BLaER1 treated with 17β-estradiol and CSF1 and Interleukin-3, amounts not matched to agents 10 nM and 100 nM (cell line): Measurements from ENCODE around the gene FAM169A.
"Not testable (repeated sequence)": the region's sequence is repeated elsewhere in the genome, so short reads cannot be mapped to it uniquely, and the experiment has no call there.

Source experiments
- H3K27ac ChIP-seq, 11 experiments: shearing (Covaris generic); formaldehyde crosslinking; 2 replicates each; pipeline ENCODE4 v1.8.1; 2022
- H3K27me3 ChIP-seq, 11 experiments: shearing (Covaris generic); formaldehyde crosslinking; 2 replicates each; pipeline ENCODE4 v1.8.1; 2022
- H3K36me3 ChIP-seq, 11 experiments: shearing (Covaris generic); formaldehyde crosslinking; 2 replicates each; pipeline ENCODE4 v1.8.1; 2022
- H3K4me1 ChIP-seq, 10 experiments: shearing (Covaris generic); formaldehyde crosslinking; 2 replicates each; pipeline ENCODE4 v1.8.1; 2022
- H3K4me2 ChIP-seq, 11 experiments: shearing (Covaris generic); formaldehyde crosslinking; 2 replicates each; pipeline ENCODE4 v1.8.1; 2022
- H3K4me3 ChIP-seq, 10 experiments: shearing (Covaris generic); formaldehyde crosslinking; 2 replicates each; pipeline ENCODE4 v1.8.1; 2022
- H3K9ac ChIP-seq, 11 experiments: shearing (Covaris generic); formaldehyde crosslinking; 2 replicates each; pipeline ENCODE4 v1.8.1; 2022
- H3K9me3 ChIP-seq, 11 experiments: shearing (Covaris generic); formaldehyde crosslinking; replicated peaks in 1 of 11; 2 replicates each; pipeline ENCODE4 v1.8.1; 2022
- H4K20me1 ChIP-seq, 11 experiments: shearing (Covaris generic); formaldehyde crosslinking; 2 replicates each; pipeline ENCODE4 v1.8.1; 2022
- Cebpa-rat ChIP-seq, 11 experiments: shearing (Covaris generic); IDR thresholded peaks; 2 replicates each; pipeline ENCODE4 v1.8.1; 2022

Gene FAM169A, protein sequence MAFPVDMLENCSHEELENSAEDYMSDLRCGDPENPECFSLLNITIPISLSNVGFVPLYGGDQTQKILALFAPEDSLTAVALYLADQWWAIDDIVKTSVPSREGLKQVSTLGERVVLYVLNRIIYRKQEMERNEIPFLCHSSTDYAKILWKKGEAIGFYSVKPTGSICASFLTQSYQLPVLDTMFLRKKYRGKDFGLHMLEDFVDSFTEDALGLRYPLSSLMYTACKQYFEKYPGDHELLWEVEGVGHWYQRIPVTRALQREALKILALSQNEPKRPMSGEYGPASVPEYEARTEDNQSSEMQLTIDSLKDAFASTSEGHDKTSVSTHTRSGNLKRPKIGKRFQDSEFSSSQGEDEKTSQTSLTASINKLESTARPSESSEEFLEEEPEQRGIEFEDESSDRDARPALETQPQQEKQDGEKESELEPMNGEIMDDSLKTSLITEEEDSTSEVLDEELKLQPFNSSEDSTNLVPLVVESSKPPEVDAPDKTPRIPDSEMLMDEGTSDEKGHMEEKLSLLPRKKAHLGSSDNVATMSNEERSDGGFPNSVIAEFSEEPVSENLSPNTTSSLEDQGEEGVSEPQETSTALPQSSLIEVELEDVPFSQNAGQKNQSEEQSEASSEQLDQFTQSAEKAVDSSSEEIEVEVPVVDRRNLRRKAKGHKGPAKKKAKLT

GRCh38 chr5:74865804-74866595, at the start of gene FAM169A:
Gene FAM169A (minus strand): TSS chr5:74866387. CDS start chr5:74841676, 24,711 bp downstream.
- peak within 1 kb of the TSS; percentile 32 to 86 (median 77); a peak in 21 of 22 replicates for H3K27ac ChIP-seq
- H3K9ac ChIP-seq: peak within 1 kb of the TSS; percentile 77 to 91 (median 84)
- no peaks in the 10 kb centered on the region for H3K9me3 ChIP-seq
- H3K4me1 ChIP-seq: peaks cover 4 to 16% (median 11%) of the 10 kb centered on the region in 10 experiments; a peak in 16 of 20 replicates
- no peaks in the 10 kb centered on the region for H4K20me1 ChIP-seq
- H3K36me3 ChIP-seq: no peaks in the 10 kb centered on the region
- peak within 1 kb of the TSS; percentile 77 to 94 (median 88) for H3K4me3 ChIP-seq
- peak within 1 kb of the TSS; percentile 78 to 96 (median 90) for H3K4me2 ChIP-seq
- TF ChIP-seq Cebpa-rat (IDR thresholded peaks at IDR 0.05): no peak
- H3K27me3 ChIP-seq: peaks cover 33 to 48% (median 39%) of the 10 kb centered on the region in 11 experiments

GRCh38 chr5:74915488-74915887, 49.3 kb upstream of the FAM169A start:
- H3K9ac ChIP-seq: no peak overlapping the region
- H3K4me3 ChIP-seq: no peak overlapping the region
- H3K9me3 ChIP-seq: peaks cover 0 to 15% (median 9%) of the 10 kb centered on the region in 11 experiments; a peak in 14 of 22 replicates
- H3K4me2 ChIP-seq: no peak overlapping the region
- H3K36me3 ChIP-seq: no peaks in the 10 kb centered on the region
- no peaks in the 10 kb centered on the region for H3K4me1 ChIP-seq
- TF ChIP-seq Cebpa-rat (IDR thresholded peaks at IDR 0.05): no peak
- no peak overlapping the region for H3K27ac ChIP-seq
- no peaks in the 10 kb centered on the region for H3K27me3 ChIP-seq
- H4K20me1 ChIP-seq: no peaks in the 10 kb centered on the region

DNA sequence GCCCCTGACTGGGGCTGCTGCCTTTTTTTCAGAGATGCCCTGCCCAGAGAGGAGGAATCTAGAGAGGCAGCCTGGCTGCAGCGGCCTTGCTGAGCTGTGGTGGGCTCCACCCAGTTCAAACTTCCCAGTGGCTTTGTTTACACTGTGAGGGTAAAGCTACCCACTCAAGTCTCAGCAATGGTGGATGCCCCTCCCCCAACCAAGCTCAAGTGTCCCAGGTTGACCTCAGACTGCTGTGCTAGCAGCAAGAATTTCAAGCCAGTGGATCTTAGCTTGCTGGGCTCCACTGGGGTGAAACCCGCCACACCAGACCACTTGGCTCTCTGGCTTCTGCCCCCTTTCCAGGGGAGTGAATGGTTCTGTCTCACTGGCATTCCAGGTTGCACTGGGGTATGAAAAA, 45.2 kb upstream of the FAM169A start:
- H3K4me2 ChIP-seq, H3K9ac ChIP-seq, H3K36me3 ChIP-seq, H3K4me1 ChIP-seq, H3K27me3 ChIP-seq, H3K27ac ChIP-seq, H4K20me1 ChIP-seq, H3K4me3 ChIP-seq: not testable (repeated sequence)
- H3K9me3 ChIP-seq: peaks cover 15 to 37% (median 29%) of the 10 kb centered on the region in 11 experiments; a peak in 21 of 22 replicates

DNA sequence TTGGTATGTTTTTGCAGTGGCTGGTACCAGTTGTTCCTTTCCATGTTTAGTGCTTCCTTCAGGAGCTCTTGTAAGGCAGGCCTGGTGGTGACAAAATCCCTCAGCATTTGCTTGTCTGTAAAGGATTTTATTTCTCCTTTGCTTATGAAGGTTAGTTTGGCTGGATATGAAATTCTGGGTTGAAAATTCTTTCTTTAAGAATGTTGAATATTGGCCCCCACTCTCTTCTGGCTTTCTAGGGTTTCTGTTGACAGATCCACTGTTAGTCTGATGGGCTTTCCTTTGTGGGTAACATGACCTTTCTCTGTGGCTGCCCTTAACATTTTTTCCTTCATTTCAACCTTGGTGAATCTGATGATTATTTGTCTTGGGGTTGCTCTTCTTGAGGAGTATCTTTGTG, 43.7 kb upstream of the FAM169A start:
- not testable (repeated sequence) for H3K27ac ChIP-seq, H3K36me3 ChIP-seq, H3K4me1 ChIP-seq, H4K20me1 ChIP-seq, H3K27me3 ChIP-seq, H3K4me3 ChIP-seq, H3K4me2 ChIP-seq, H3K9ac ChIP-seq
- H3K9me3 ChIP-seq: peaks cover 15 to 37% (median 29%) of the 10 kb centered on the region in 11 experiments; a peak in 21 of 22 replicates

DNA sequence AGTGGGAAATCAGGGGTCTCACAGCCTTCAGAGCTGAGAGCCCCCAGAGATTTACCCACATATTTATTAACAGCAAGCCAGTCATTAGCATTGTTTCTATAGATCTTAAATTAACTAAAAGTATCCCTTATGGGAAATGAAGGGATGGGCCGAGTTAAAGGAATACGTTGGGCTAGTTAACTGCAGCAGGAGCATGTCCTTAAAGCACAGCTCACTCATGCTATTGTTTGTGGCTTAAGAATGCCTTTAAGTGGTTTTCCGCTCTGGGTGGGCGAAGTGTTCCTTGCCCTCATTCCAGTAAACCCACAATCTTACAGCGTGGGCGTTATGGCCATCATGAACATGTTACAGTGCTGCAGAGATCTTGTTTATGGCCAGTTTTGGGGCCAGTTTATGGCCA, 42.0 kb upstream of the FAM169A start:
- H4K20me1 ChIP-seq, H3K4me2 ChIP-seq, H3K27ac ChIP-seq, H3K27me3 ChIP-seq, H3K4me3 ChIP-seq, H3K9ac ChIP-seq, H3K4me1 ChIP-seq, H3K36me3 ChIP-seq: not testable (repeated sequence)
- peaks cover 15 to 37% (median 29%) of the 10 kb centered on the region in 11 experiments; a peak in 21 of 22 replicates for H3K9me3 ChIP-seq

DNA sequence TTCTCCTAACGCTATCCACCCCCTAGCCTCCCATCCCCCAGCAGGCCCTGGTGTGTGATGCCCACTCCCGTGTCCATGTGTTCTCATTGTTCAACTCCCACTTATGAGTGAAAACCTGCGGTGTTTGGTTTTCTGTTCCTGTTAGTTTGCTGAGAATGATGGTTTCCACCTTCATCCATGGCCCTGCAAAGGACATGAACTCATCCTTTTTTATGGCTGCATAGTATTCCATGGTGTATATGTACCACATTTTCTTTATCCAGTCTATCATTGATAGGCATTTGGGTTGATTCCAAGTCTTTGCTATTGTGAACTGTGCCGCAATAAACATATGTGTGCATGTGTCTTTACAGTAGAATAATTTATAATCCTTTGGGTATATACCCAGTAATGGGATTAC, 38.5 kb upstream of the FAM169A start:
- peaks cover 10 to 21% (median 16%) of the 10 kb centered on the region in 11 experiments; a peak in 20 of 22 replicates for H3K9me3 ChIP-seq
- H3K4me3 ChIP-seq, H3K36me3 ChIP-seq, H3K27ac ChIP-seq, H3K9ac ChIP-seq, H3K4me2 ChIP-seq, H4K20me1 ChIP-seq, H3K27me3 ChIP-seq, H3K4me1 ChIP-seq: not testable (repeated sequence)

DNA sequence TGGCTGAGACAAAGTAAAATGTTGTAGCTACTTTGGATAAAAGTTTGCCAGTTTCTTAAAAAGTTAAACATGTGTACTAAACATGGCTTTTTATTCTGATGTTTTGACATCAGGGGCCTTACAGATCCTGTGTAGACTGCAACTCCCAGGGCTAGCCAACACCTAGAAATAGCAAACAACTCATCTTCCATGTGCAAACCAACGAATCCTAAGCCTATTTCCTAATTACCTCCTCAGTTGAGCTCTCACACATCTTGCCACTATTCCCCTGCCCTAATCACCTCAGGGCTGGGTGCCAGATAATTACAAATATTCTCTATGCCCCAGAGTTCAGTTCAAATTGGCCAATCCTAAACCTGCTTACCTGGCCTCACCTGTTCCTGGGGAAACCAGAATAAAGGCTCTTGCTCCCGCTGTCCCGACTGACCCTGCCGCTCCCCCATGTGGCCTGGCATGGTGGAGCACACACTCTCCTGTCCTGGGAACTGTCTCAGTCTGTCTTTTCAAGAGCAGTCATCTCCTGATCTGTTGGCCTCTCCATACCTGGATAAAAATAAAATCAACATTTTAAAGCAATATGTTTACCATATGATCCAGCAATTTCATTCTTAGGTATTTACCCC, 37.1 kb upstream of the FAM169A start:
- no peaks in the 10 kb centered on the region for H3K27me3 ChIP-seq
- H3K4me1 ChIP-seq: no peaks in the 10 kb centered on the region
- no peaks in the 10 kb centered on the region for H3K36me3 ChIP-seq
- no peak overlapping the region for H3K27ac ChIP-seq
- H3K9ac ChIP-seq: no peak overlapping the region
- no peak overlapping the region for H3K4me3 ChIP-seq
- no peak for TF ChIP-seq Cebpa-rat (IDR thresholded peaks at IDR 0.05)
- no peaks in the 10 kb centered on the region for H4K20me1 ChIP-seq
- H3K9me3 ChIP-seq: peaks cover 3 to 9% (median 8%) of the 10 kb centered on the region in 11 experiments; a peak in 20 of 22 replicates
- no peak overlapping the region for H3K4me2 ChIP-seq

DNA sequence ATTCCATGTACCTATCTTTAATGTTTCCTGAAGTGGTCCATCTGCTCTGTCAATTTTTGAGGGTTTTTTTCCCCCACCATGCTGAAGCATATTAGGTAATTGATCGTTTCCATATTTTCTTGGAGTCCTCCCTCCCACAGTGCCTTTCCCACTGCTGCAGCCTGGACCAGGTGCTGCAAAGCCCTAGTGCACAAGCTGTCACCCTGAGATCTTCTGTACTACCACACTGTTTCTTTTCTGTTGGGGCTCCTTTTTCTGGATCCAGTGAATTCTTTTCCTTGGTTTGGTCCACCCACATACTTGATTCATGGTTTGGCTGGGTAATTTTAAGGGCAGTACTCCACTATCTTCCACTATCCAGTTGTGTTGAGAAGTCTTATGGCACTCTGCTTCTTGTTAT, 30.9 kb upstream of the FAM169A start:
- no peak overlapping the region for H3K9ac ChIP-seq
- H3K4me1 ChIP-seq: no peaks in the 10 kb centered on the region
- H3K9me3 ChIP-seq: peaks cover 0 to 11% (median 8%) of the 10 kb centered on the region in 11 experiments; a peak in 11 of 22 replicates
- no peak overlapping the region for H3K4me3 ChIP-seq
- no peak overlapping the region for H3K4me2 ChIP-seq
- no peaks in the 10 kb centered on the region for H3K27me3 ChIP-seq
- no peak for TF ChIP-seq Cebpa-rat (IDR thresholded peaks at IDR 0.05)
- no peak overlapping the region for H3K27ac ChIP-seq
- no peaks in the 10 kb centered on the region for H4K20me1 ChIP-seq
- H3K36me3 ChIP-seq: no peaks in the 10 kb centered on the region

GRCh38 chr5:74895906-74896305, 29.7 kb upstream of the FAM169A start:
- Histone ChIP-seq H3K27ac (no peak overlapping the region), H3K9ac (no peak overlapping the region), H3K4me3 (no peak overlapping the region), H3K27me3 (no peaks in the 10 kb centered on the region), H3K4me1 (no peaks in the 10 kb centered on the region), H4K20me1 (no peaks in the 10 kb centered on the region), H3K4me2 (no peak overlapping the region), H3K9me3 (peaks cover 0 to 11% (median 8%) of the 10 kb centered on the region in 11 experiments; a peak in 11 of 22 replicates), H3K36me3 (no peaks in the 10 kb centered on the region)
- no peak for TF ChIP-seq Cebpa-rat (IDR thresholded peaks at IDR 0.05)
